GM18505 (cell line): Measurements from ENCODE around the gene HSD17B4.
"Not testable (repeated sequence)": the region's sequence is repeated elsewhere in the genome, so short reads cannot be mapped to it uniquely, and the experiment has no call there.

Experiments used
- ATAC-seq: cut with Tn5 transposase; IDR thresholded peaks from one replicate; pipeline ENCODE4 v1.9.1; 2021; ENCODE audit not compliant: unreplicated experiment
- POLR2A ChIP-seq: IDR thresholded peaks from 4 replicates; pipeline ENCODE4 v1.6.1; 2011; ENCODE audit warnings: borderline replicate concordance; ENCODE audit not compliant: insufficient read depth, insufficient read length; ENCODE audit errors: extremely low read depth

HSD17B4 gene

GRCh38 chr5:119484884-119485283 lies 32.6 kb downstream of the HSD17B4 start:
- ATAC-seq = no peak
- no peak for TF ChIP-seq POLR2A

DNA sequence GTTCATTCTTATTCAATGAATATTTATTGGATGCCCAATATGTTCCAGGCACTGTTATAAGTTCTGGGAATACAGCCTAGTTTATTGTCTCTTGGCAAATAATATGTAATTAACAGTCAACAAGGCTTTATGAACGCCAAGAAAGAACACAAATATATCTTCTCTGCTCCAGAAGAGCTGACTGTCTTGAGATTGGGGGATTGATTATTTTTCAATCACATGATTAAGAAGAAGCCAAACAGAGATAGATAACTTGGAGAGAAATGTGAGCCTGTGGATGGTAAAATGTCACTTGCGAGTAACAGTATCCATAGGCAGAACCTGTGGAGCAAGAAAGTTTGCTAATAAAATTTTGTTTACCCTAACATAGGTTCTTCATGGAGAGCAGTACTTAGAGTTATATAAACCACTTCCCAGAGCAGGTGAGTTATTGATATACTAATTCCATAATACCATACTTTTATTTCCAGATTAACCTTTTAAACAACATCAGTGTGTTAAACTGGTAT lies 49.4 kb downstream of the HSD17B4 start:
- no peak for TF ChIP-seq POLR2A

GRCh38 chr5:119503939-119504338 lies 51.6 kb downstream of the HSD17B4 start:
- not testable (repeated sequence) for ATAC-seq

More for the DNA sequence above, 49.4 kb downstream of the HSD17B4 start:
- no peak for ATAC-seq

GRCh38 chr5:119512277-119512676 lies 60.0 kb downstream of the HSD17B4 start:
- no peak for ATAC-seq
- no peak for TF ChIP-seq POLR2A

DNA sequence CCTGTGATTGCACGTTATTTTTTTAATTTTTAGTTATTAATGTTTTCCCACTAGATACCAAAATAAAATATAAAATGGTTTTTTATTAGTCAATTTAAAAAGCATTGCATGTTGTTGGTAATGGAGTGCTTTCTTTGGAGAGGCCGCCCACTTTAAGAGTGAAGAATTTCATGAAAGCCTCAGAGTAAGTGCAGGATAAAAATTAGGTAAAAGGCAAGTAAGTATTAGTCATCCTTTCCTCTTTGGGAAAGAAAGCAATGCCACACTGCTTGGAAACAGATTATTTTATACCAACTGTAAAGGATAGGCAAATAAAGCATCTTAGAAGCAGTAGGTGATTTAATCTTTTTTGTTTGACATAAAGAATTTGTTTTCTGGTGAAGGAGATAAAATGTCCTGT lies 62.9 kb downstream of the HSD17B4 start:
- no peak for ATAC-seq
- TF ChIP-seq POLR2A = no peak

GRCh38 chr5:119517115-119517514 lies 64.8 kb downstream of the HSD17B4 start:
- not testable (repeated sequence) for ATAC-seq

DNA sequence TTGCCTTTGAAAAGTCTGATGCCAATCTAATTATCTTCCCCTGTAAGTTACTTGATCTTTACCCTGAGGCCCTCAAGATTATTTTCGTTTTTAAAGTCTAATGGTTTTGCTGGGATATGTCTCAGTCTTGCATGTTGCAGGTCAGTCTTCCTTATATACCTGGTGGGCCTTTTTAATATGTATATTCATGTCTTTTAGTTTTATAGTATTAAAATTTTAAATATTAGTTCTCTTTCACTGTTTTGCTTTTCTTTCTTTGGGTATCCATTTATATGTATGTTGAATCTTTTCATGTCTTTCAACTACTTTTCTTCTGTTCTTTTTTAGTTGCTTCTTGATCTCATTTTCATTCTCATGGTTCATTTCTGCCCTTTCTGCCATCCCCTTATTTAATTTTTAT lies 68.9 kb downstream of the HSD17B4 start:
- no peak for TF ChIP-seq POLR2A
- ATAC-seq = no peak

- no peak for TF ChIP-seq POLR2A
- no peak for ATAC-seq
These were observed 70.5 kb downstream of the HSD17B4 start for GRCh38 chr5:119522841-119523240.

DNA sequence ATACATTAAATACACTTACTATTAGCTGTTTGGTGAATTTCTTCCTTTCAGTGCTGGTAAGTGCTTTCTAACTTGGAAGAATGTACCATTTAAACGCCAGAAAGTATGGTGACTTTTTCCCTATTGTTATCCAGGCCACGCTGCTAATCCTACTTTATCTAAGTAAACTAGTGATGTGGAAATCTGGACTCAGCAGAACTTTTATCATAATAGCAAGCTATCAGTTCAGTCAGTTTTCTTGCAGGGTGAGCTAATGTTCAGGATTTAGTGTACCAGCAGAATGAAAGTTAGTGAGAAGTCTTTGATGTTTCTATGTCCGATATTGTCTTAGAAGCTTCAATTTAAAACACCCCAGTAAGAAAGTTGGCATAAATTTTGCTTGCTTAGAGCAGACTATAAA lies 72.2 kb downstream of the HSD17B4 start:
- ATAC-seq = no peak
- no peak for TF ChIP-seq POLR2A

- no peak for ATAC-seq
These were observed 75.1 kb downstream of the HSD17B4 start for GRCh38 chr5:119527351-119527750.

DNA sequence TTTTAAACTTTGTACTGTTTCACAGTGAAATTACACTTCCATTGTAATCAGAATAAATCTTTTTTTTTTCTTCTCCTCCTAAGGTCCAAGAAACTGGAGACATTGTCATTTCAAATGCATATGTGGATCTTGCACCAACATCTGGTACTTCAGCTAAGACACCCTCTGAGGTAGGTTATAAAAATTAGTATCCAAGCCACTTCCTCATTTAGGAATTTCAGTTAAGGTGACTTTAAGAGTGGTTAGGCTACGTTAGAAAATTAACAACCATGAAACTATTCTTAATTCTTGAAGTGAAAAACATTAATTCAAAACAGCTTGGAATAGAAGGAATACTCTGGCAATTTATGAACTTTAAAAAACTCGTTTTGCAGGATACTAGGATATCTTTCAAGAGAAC lies 77.5 kb downstream of the HSD17B4 start:
- TF ChIP-seq POLR2A = no peak

More at GRCh38 chr5:119527351-119527750, 75.1 kb downstream of the HSD17B4 start:
- TF ChIP-seq POLR2A = no peak

DNA sequence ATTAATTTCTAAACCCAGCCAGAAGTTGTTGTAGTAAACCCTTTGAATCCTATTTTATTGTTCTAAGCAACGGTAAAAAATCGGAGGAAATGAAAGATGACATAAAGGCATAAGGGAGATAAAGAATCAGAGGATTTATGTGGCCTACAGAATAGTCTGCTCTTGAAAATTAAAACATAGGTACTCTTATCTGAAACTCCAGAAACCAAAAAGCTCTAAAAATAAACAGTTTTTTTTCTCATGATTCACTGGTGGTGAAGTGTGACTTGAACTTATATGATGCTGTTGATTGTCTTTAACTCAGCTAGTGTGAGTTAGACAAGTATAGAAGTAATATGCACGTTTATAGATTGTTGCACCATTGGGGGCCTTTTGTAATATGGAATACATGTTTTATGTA lies 80.3 kb downstream of the HSD17B4 start:
- no peak for ATAC-seq
- no peak for TF ChIP-seq POLR2A

More for the DNA sequence above, 77.5 kb downstream of the HSD17B4 start:
- ATAC-seq = no peak

- TF ChIP-seq POLR2A = no peak
- peak; percentile 100 for ATAC-seq
These were observed 85.4 kb downstream of the HSD17B4 start for GRCh38 chr5:119537704-119538103.

DNA sequence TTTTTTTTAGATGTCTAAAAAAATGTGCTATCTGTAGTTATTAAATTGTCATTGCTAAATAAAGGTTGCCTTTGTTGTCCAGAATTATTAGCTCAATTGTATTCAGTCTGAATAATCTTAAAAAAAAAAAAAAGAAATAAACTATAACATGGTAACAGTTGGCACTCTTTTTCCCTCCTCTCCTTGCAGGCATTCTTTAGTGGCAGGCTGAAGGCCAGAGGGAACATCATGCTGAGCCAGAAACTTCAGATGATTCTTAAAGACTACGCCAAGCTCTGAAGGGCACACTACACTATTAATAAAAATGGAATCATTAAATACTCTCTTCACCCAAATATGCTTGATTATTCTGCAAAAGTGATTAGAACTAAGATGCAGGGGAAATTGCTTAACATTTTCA lies 89.4 kb downstream of the HSD17B4 start:
- no peak for ATAC-seq
- no peak for TF ChIP-seq POLR2A

- ATAC-seq = no peak
- no peak for TF ChIP-seq POLR2A
These were observed 99.5 kb downstream of the HSD17B4 start for GRCh38 chr5:119551819-119552218.
